Keratinocyte (primary cell): ENCODE results near the gene EWSR1. TPM values are rescaled to one million over a fixed set of nuclear protein-coding genes. Genes with fewer than 3 reads are reported as not detected.

ENCODE experiments used
- DNase-seq: peaks from one replicate; pipeline ENCODE4 v3.0.0-alpha.2; 2011; ENCODE audit warnings: low read depth, missing footprints, low spot score
- FAIRE-seq: peaks from 2 replicates; lab custom pipeline; 2011; peaks lifted over from hg19 to GRCh38; lab: Jason Lieb, UNC
- H2AFZ ChIP-seq: 2 replicates; pipeline ENCODE4 v1.6.0; 2012; ENCODE audit warnings: low read length, control low read depth, inconsistent platforms; ENCODE audit not compliant: control insufficient read depth
- H3K27ac ChIP-seq: 2 replicates; pipeline ENCODE4 v1.5.1; 2011; ENCODE audit warnings: low read length; ENCODE audit not compliant: control insufficient read depth, insufficient read depth
- H3K27me3 ChIP-seq: 3 replicates; pipeline ENCODE4 v1.6.0; 2011; ENCODE audit warnings: low read length; ENCODE audit not compliant: control insufficient read depth, insufficient read depth; ENCODE audit errors: extremely low read depth
- H3K36me3 ChIP-seq, 2 experiments: 2 replicates in 1 of 2; 3 replicates in 1 of 2; pipeline ENCODE4 v1.5.1; 2011; ENCODE audit warnings: low read length in 2 of 2, mild to moderate bottlenecking in 1 of 2; ENCODE audit not compliant: control insufficient read depth in 2 of 2, insufficient read depth in 2 of 2; ENCODE audit errors: extremely low read depth in 1 of 2
- H3K4me1 ChIP-seq: 3 replicates; pipeline ENCODE4 v1.5.1; 2011; ENCODE audit warnings: low read length; ENCODE audit not compliant: control insufficient read depth, insufficient read depth; ENCODE audit errors: extremely low read depth
- H3K4me2 ChIP-seq: 3 replicates; pipeline ENCODE4 v1.6.0; 2011; ENCODE audit warnings: low read depth, low read length; ENCODE audit not compliant: control insufficient read depth, insufficient read depth; ENCODE audit errors: extremely low read depth
- H3K4me3 ChIP-seq, 3 experiments: fragments of 200-600 bp in 1 of 3; sonication (generic) in 1 of 3; 2 replicates in 2 of 3; 3 replicates in 1 of 3; pipeline ENCODE4 v1.5.1; 2011 to 2016; ENCODE audit warnings: low read length in 3 of 3, mild to moderate bottlenecking in 3 of 3, control low read depth in 2 of 3, inconsistent platforms in 1 of 3, low read depth in 1 of 3, mixed read lengths in 1 of 3, mixed run types in 1 of 3, moderate library complexity in 1 of 3; ENCODE audit not compliant: control insufficient read depth in 2 of 3, insufficient read depth in 2 of 3; ENCODE audit errors: extremely low read depth in 1 of 3
- H3K79me2 ChIP-seq: 2 replicates; pipeline ENCODE4 v1.6.0; 2012; ENCODE audit warnings: low read length; ENCODE audit not compliant: control insufficient read depth, insufficient read depth
- H3K9ac ChIP-seq: 3 replicates; pipeline ENCODE4 v1.6.0; 2011; ENCODE audit warnings: low read length; ENCODE audit not compliant: control insufficient read depth, insufficient read depth; ENCODE audit errors: extremely low read depth
- H3K9me1 ChIP-seq: 3 replicates; pipeline ENCODE4 v1.6.0; 2011; ENCODE audit warnings: low read length; ENCODE audit not compliant: control insufficient read depth, insufficient read depth; ENCODE audit errors: extremely low read depth
- H3K9me3 ChIP-seq: 2 replicates; pipeline ENCODE4 v1.5.1; 2012; ENCODE audit warnings: low read depth, low read length; ENCODE audit not compliant: control insufficient read depth
- H4K20me1 ChIP-seq: 3 replicates; pipeline ENCODE4 v1.6.0; 2011; ENCODE audit warnings: low read length; ENCODE audit not compliant: control insufficient read depth, insufficient read depth; ENCODE audit errors: extremely low read depth
- CTCF ChIP-seq, 3 experiments: IDR thresholded peaks in 1 of 3; conservative IDR thresholded peaks in 1 of 3; optimal IDR thresholded peaks in 1 of 3; 2 replicates in 2 of 3; 3 replicates in 1 of 3; pipeline versions ENCODE3 to v1.5.1; 2011; ENCODE audit warnings: low read length in 3 of 3, mild to moderate bottlenecking in 3 of 3, moderate library complexity in 2 of 3, control low read depth in 1 of 3, inconsistent platforms in 1 of 3; ENCODE audit not compliant: insufficient read depth in 2 of 3; ENCODE audit errors: extremely low read depth in 1 of 3
- EZH2 ChIP-seq: IDR thresholded peaks from one replicate; pipeline ENCODE4 v1.6.1; 2012; ENCODE audit warnings: inconsistent platforms, mild to moderate bottlenecking, low read length, moderate library complexity
- dilution Hi-C: fragments of 300-500 bp; cut with MboI; formaldehyde crosslinking; loops from one replicate; pipeline ENCODE4 v1.7.0; 2020; ENCODE audit warnings: low sequenced_read_pairs; ENCODE audit not compliant: extremely low pct_ligation_motif_present
- polyA plus RNA-seq, 5 experiments: library from polyadenylated mRNA; depleted of rRNA in 3 of 5; stranded (reverse) in 3 of 5; stranded (forward) in 1 of 5; unstranded in 1 of 5; fragments of >200 nt; gene quantifications; 1 replicate in 1 of 5; 2 replicates in 3 of 5; 3 replicates in 1 of 5; pipeline versions ENCODE4 v1.2.1 to v1.2.3, GENCODE V29; 2011 to 2012; ENCODE audit warnings: missing spikeins in 2 of 5, low read depth in 1 of 5, low replicate concordance in 1 of 5
- small RNA-seq, 3 experiments: library from RNA; depleted of rRNA; stranded (forward); fragments of <200 nt; gene quantifications; one replicate each; pipeline ENCODE3, GENCODE V24; 2012; ENCODE audit warnings: low read depth in 3 of 3, low replicate concordance in 1 of 3; ENCODE audit not compliant: insufficient read length in 3 of 3

Gene EWSR1
- polyA plus RNA-seq, 1 donor (not counting 4 experiments of a cell fraction or from before 2014, with no cell fraction given) = 245 TPM

- Histone ChIP-seq H3K27me3 (no peaks in the 10 kb centered on the region), H3K9me3 (no peaks in the 10 kb centered on the region), H3K4me2 (no peak overlapping the region), H2AFZ (no peak overlapping the region), H4K20me1 (peaks cover 4% of the 10 kb centered on the region), H3K4me1 (peaks cover 9% of the 10 kb centered on the region), H3K4me3 (no peak overlapping the region), H3K27ac (no peak overlapping the region), H3K9me1 (peaks cover 3% of the 10 kb centered on the region), H3K79me2 (no peaks in the 10 kb centered on the region), H3K36me3 (peaks cover 40 to 55% of the 10 kb centered on the region in 2 experiments), H3K9ac (no peak overlapping the region)
- no peak for DNase-seq
- TF ChIP-seq CTCF (optimal IDR thresholded peaks at IDR 0.05 in 1 of 3, IDR thresholded peaks at IDR 0.05 in 1 of 3, conservative IDR thresholded peaks at IDR 0.05 in 1 of 3; ENCODE audit: extremely low read depth in 1 of 3, insufficient read depth in 2 of 3, low read length in 3 of 3) (no peak), EZH2 (no peak)
- dilution Hi-C loops = no loop called here
- no peak for FAIRE-seq
These were observed 80.9 kb downstream of the EWSR1 start for GRCh38 chr22:29348956-29349355.

Small RNA genes lying within 50 kb of the gene (small RNA-seq; reads per million reads assigned to genes)
- 0 reads per million in 3 experiments for gene MIR3653

Other genes with a start within 250 kb of the EWSR1 start
- not detected in 3 replicates for gene C22orf31, start 206.4 kb upstream of the EWSR1 start, polyA plus RNA-seq
- gene KREMEN1, start 195.2 kb upstream of the EWSR1 start, polyA plus RNA-seq = 6.3 to 11.4 TPM (median 6.8 TPM) in 3 replicates
- gene EMID1, start 62.4 kb upstream of the EWSR1 start, polyA plus RNA-seq = not detected in 3 replicates
- gene RHBDD3, start 287 bp upstream of the EWSR1 start, polyA plus RNA-seq = 10.3 to 16.2 TPM (median 10.9 TPM) in 3 replicates
- 11.3 to 21.1 TPM (median 12.2 TPM) in 3 replicates for gene GAS2L1, start 38.4 kb downstream of the EWSR1 start, polyA plus RNA-seq
- gene RASL10A, start 47.4 kb downstream of the EWSR1 start, polyA plus RNA-seq = 0.07 to 0.09 TPM in 2 of 3 replicates, not detected in the other
- gene AP1B1, start 120.3 kb downstream of the EWSR1 start, polyA plus RNA-seq = 45.7 to 83.2 TPM (median 55.3 TPM) in 3 replicates
- not detected in 3 replicates for gene RFPL1, start 170.3 kb downstream of the EWSR1 start, polyA plus RNA-seq
- gene NEFH, start 211.9 kb downstream of the EWSR1 start, polyA plus RNA-seq = 0.06 to 0.08 TPM (median 0.07 TPM) in 3 replicates